Nephron progenitor cell (in vitro differentiated cells): ENCODE results near the gene PSMB4.

Source experiments
- DNase-seq: peaks from one replicate; pipeline ENCODE4 v3.0.0; 2021
- H3K27ac Mint-ChIP-seq: 2 replicates; pipeline ENCODE4 v1.8.0; 2021; ENCODE audit warnings: mild to moderate bottlenecking, moderate library complexity, mixed read lengths
- H3K27me3 Mint-ChIP-seq: 2 replicates; pipeline ENCODE4 v1.8.0; 2021; ENCODE audit warnings: mild to moderate bottlenecking, low read depth, mixed read lengths; ENCODE audit not compliant: poor library complexity
- H3K36me3 Mint-ChIP-seq: 2 replicates; pipeline ENCODE4 v1.8.0; 2021; ENCODE audit warnings: low read depth, mixed read lengths
- H3K4me1 Mint-ChIP-seq: 2 replicates; pipeline ENCODE4 v1.8.0; 2021; ENCODE audit warnings: mixed read lengths
- H3K4me3 Mint-ChIP-seq: 2 replicates; pipeline ENCODE4 v1.8.0; 2021; ENCODE audit warnings: mild to moderate bottlenecking, moderate library complexity, mixed read lengths
- H3K9me3 Mint-ChIP-seq: 2 replicates; pipeline ENCODE4 v1.8.0; 2021; ENCODE audit warnings: mild to moderate bottlenecking, moderate library complexity, mixed read lengths
- CTCF ChIP-seq: fragments of 200-600 bp; sonication (generic); IDR thresholded peaks from 2 replicates; pipeline ENCODE4 v1.5.0; 2021; ENCODE audit warnings: antibody characterized with exemption

PSMB4 gene

GRCh38 chr1:151443846-151444782 lies 44.7 kb downstream of the PSMB4 start:
- TF ChIP-seq CTCF: peak; percentile 58
- no peaks in the 10 kb centered on the region for H3K27me3 Mint-ChIP-seq
- no peak overlapping the region for H3K27ac Mint-ChIP-seq
- H3K9me3 Mint-ChIP-seq: no peaks in the 10 kb centered on the region
- no peak overlapping the region for H3K4me3 Mint-ChIP-seq
- H3K36me3 Mint-ChIP-seq: peaks cover 38% of the 10 kb centered on the region
- peaks cover 8% of the 10 kb centered on the region for H3K4me1 Mint-ChIP-seq
- peak; percentile 35 for DNase-seq

GRCh38 chr1:151444783-151445177 lies 45.4 kb downstream of the PSMB4 start:
- Mint-ChIP-seq H3K4me1 (peaks cover 5% of the 10 kb centered on the region), H3K27ac (peak overlapping the region; percentile 75), H3K27me3 (no peaks in the 10 kb centered on the region), H3K9me3 (no peaks in the 10 kb centered on the region), H3K4me3 (no peak overlapping the region), H3K36me3 (peaks cover 38% of the 10 kb centered on the region)
- DNase-seq: no peak
- TF ChIP-seq CTCF: no peak

- H3K27ac Mint-ChIP-seq: no peak overlapping the region
- no peak for DNase-seq
- no peak overlapping the region for H3K4me3 Mint-ChIP-seq
- peaks cover 5% of the 10 kb centered on the region for H3K4me1 Mint-ChIP-seq
- peaks cover 33% of the 10 kb centered on the region for H3K36me3 Mint-ChIP-seq
- no peaks in the 10 kb centered on the region for H3K27me3 Mint-ChIP-seq
- no peaks in the 10 kb centered on the region for H3K9me3 Mint-ChIP-seq
- TF ChIP-seq CTCF: no peak
Measured at GRCh38 chr1:151447696-151448095, 48.3 kb downstream of the PSMB4 start.
